Heart left ventricle (tissue), 13 donors: ENCODE results near the gene LMF1.

ENCODE experiments used
- CTCF ChIP-seq, 12 donors: fragments of 200-600 bp; sonication (generic) in 4 of 12; IDR thresholded peaks; one replicate each; pipeline versions ENCODE4 v1.5.0 to v1.8.0; 2018 to 2022; ENCODE audit warnings: antibody characterized with exemption in 12 of 12, mild to moderate bottlenecking in 5 of 12
- POLR2A ChIP-seq, 2 donors: fragments of 450-650 bp; IDR thresholded peaks; one replicate each; pipeline ENCODE4 v1.6.1; 2017; ENCODE audit warnings: antibody characterized with exemption in 2 of 2, mild to moderate bottlenecking in 2 of 2, moderate library complexity in 2 of 2
- donor health status: ischemic (EF 13 %, LVEDD 7.1; RV severe dilation, severe dysfunction).
- donor health status: DM: no; HTN: yes; CAD: no.
- donor health status: DM: no; HTN: no; CAD: no.
- donor health status: ischemic (EF 25% LVEDD 6.9; RV normal size, moderate dysfunction).
- donor health status: ischemic (EF 25% LVEDD 5.7; RV mildly dilated, moderate dysfunction).
- donor health status: ischemic (EF 35%, LVEDD 5.7; RV mildly dilated, moderate dysfunction).
- donor health status: nonischemic (EF 11% LVEDD 7.7; RV severe dilation, severe dysfunction).
- donor health status: DM: yes; HTN: yes; CAD: no.
- donor health status: PGD.
- donor health status: ischemic (EF 29% LVEDD 5.4; RV normal size, mild dysfunction).
- donor health status: nonischemic (EF 23%, LVEDD 6.1; RV moderate dilation, normal function).

- no peak for TF ChIP-seq CTCF (IDR thresholded peaks at IDR 0.05)
- no peak for TF ChIP-seq POLR2A (IDR thresholded peaks at IDR 0.05)
These were observed 50.1 kb downstream of the LMF1 start for GRCh38 chr16:920717-921116.
